ENCODE measurements around the gene KLHL11.

DNA sequence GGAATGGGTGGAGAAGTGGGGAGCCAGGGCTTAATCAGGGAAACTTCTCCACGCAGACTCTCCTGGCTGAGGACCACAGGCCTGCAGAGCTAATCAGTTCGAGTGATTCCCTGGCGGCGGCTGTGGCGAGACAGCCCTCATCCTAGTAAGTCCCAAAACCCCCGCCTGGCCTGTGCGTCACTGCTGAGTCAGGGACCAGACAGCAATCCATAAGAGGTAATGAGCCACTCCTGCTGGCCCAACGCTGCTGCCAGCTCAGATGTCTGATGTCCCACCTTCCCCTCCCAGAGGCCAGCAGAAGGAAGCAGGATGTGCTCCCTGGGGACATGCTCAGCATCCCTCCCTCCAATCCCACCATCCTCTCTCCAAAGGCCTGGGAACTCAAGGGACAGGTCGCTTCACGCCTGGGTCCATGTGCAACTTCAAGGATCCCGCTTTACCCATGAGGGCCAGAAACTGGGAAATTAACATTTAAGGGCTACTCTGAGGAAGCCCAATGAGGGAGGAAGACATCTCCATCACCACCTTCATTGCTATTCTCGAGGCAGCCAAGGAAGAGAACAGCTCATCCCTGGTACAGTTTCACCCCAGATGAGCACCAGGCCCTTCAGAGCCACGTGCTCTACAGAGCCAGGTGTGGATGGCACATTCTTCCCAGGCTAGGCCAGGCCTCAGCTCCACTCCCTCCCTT lies 45.6 kb upstream of the KLHL11 start:
- TF ChIP-seq, protein P1, sequence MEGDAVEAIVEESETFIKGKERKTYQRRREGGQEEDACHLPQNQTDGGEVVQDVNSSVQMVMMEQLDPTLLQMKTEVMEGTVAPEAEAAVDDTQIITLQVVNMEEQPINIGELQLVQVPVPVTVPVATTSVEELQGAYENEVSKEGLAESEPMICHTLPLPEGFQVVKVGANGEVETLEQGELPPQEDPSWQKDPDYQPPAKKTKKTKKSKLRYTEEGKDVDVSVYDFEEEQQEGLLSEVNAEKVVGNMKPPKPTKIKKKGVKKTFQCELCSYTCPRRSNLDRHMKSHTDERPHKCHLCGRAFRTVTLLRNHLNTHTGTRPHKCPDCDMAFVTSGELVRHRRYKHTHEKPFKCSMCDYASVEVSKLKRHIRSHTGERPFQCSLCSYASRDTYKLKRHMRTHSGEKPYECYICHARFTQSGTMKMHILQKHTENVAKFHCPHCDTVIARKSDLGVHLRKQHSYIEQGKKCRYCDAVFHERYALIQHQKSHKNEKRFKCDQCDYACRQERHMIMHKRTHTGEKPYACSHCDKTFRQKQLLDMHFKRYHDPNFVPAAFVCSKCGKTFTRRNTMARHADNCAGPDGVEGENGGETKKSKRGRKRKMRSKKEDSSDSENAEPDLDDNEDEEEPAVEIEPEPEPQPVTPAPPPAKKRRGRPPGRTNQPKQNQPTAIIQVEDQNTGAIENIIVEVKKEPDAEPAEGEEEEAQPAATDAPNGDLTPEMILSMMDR (IDR thresholded peaks at IDR 0.05): no peak
- no peak for TF ChIP-seq EP300 (IDR thresholded peaks at IDR 0.05)
